ENCODE data around the gene DAAM1.

DAAM1 gene

GRCh38 chr14:59251811-59252771 is 63.6 kb downstream of the DAAM1 start:
- Mint-ChIP-seq H3K36me3 (ENCODE audit: low read depth) (no peaks in the 10 kb centered on the region), H3K4me1 (ENCODE audit: low read depth) (peaks cover 1% of the 10 kb centered on the region), H3K4me3 (no peak overlapping the region), H3K27ac (no peak overlapping the region), H3K27me3 (no peaks in the 10 kb centered on the region), H3K9me3 (no peaks in the 10 kb centered on the region)
- no peak for DNase-seq

GRCh38 chr14:59252772-59253500 is 64.5 kb downstream of the DAAM1 start:
- H3K4me1 Mint-ChIP-seq (ENCODE audit: low read depth): peaks cover 1% of the 10 kb centered on the region
- no peak overlapping the region for H3K27ac Mint-ChIP-seq
- no peaks in the 10 kb centered on the region for H3K27me3 Mint-ChIP-seq
- H3K9me3 Mint-ChIP-seq: no peaks in the 10 kb centered on the region
- H3K4me3 Mint-ChIP-seq: no peak overlapping the region
- no peak for DNase-seq
- H3K36me3 Mint-ChIP-seq (ENCODE audit: low read depth): no peaks in the 10 kb centered on the region

DNA sequence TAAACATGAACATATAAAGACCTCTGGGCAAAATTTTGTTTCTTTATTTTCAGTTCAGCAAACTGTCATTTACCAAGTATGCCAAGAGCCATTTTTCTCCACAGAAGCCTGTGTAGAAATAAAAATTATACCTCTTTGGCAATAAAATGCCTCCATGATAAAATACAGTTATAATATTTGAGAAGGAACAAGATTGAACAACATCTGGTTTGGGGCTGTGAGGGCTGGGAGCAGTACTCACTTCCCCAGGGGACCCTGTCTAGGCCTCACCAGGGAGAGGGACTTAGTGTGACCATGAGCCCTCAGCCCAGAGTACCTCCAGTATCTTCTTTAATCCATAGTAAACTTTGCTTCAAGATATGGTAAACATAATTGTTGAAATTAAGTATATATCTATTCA is 65.1 kb downstream of the DAAM1 start:
- H3K27me3 Mint-ChIP-seq: no peaks in the 10 kb centered on the region
- peaks cover 1% of the 10 kb centered on the region for H3K4me1 Mint-ChIP-seq (ENCODE audit: low read depth)
- no peaks in the 10 kb centered on the region for H3K9me3 Mint-ChIP-seq
- no peak overlapping the region for H3K27ac Mint-ChIP-seq
- no peaks in the 10 kb centered on the region for H3K36me3 Mint-ChIP-seq (ENCODE audit: low read depth)
- H3K4me3 Mint-ChIP-seq: no peak overlapping the region
- DNase-seq: no peak

- H3K9me3 Mint-ChIP-seq: no peaks in the 10 kb centered on the region
- H3K4me3 Mint-ChIP-seq: no peak overlapping the region
- no peaks in the 10 kb centered on the region for H3K27me3 Mint-ChIP-seq
- no peaks in the 10 kb centered on the region for H3K36me3 Mint-ChIP-seq (ENCODE audit: low read depth)
- no peak overlapping the region for H3K27ac Mint-ChIP-seq
- no peak for DNase-seq
- peaks cover 1% of the 10 kb centered on the region for H3K4me1 Mint-ChIP-seq (ENCODE audit: low read depth)
Observed at GRCh38 chr14:59254146-59254910, 65.9 kb downstream of the DAAM1 start.

- Mint-ChIP-seq H3K27me3 (no peaks in the 10 kb centered on the region), H3K9me3 (no peaks in the 10 kb centered on the region), H3K27ac (no peak overlapping the region), H3K4me3 (no peak overlapping the region), H3K36me3 (ENCODE audit: low read depth) (no peaks in the 10 kb centered on the region), H3K4me1 (ENCODE audit: low read depth) (peaks cover 1% of the 10 kb centered on the region)
- no peak for DNase-seq
Observed at GRCh38 chr14:59254911-59255545, 66.6 kb downstream of the DAAM1 start.

DNA sequence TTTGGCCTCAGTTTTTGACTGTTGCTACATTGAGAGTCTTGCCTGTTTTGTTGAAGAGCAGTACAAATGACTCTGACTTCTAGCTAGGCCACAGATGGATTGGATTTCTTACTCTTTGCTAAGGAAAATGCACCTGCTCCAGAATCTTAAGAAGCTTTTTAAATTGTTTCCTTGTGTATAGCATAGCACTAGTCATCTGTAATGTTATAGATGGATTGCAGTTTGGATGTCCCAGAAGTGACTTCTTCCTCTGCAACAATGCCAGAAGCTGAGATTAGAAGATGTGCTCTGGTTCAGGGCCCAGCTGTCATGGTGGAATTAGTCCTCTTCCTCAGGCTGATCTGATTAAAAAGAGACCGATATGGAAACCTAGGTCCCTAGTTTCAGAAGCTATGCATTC is 67.9 kb downstream of the DAAM1 start:
- H3K36me3 Mint-ChIP-seq (ENCODE audit: low read depth): no peaks in the 10 kb centered on the region

DNA sequence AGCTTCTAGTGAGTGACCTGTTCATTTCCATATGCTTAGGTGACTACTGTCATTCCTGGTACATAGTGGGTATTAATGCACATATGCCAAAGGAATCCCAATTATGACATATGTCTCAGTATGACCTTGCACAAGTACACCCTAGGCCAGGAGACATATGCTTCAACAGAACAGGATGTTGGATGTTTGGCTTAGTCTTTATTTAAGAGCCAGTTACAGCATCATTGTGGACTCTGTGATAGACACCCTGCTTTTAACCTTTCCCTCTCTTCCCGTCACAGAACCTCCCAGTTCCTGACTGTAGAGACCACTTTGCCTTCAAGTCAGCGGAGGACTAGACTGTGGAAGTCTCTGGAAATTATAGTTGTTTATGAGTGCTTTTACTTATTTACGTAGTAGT is 72.9 kb downstream of the DAAM1 start:
- Mint-ChIP-seq H3K9me3 (no peaks in the 10 kb centered on the region), H3K27me3 (no peaks in the 10 kb centered on the region), H3K27ac (no peak overlapping the region), H3K4me1 (ENCODE audit: low read depth) (peaks cover 12% of the 10 kb centered on the region), H3K4me3 (no peak overlapping the region), H3K36me3 (ENCODE audit: low read depth) (peaks cover 25% of the 10 kb centered on the region)
- no peak for DNase-seq

More for the DNA sequence above, 67.9 kb downstream of the DAAM1 start:
- no peak for DNase-seq
- no peaks in the 10 kb centered on the region for H3K9me3 Mint-ChIP-seq
- H3K4me1 Mint-ChIP-seq (ENCODE audit: low read depth): peaks cover 1% of the 10 kb centered on the region
- no peaks in the 10 kb centered on the region for H3K27me3 Mint-ChIP-seq
- no peak overlapping the region for H3K27ac Mint-ChIP-seq
- H3K4me3 Mint-ChIP-seq: no peak overlapping the region

DNA sequence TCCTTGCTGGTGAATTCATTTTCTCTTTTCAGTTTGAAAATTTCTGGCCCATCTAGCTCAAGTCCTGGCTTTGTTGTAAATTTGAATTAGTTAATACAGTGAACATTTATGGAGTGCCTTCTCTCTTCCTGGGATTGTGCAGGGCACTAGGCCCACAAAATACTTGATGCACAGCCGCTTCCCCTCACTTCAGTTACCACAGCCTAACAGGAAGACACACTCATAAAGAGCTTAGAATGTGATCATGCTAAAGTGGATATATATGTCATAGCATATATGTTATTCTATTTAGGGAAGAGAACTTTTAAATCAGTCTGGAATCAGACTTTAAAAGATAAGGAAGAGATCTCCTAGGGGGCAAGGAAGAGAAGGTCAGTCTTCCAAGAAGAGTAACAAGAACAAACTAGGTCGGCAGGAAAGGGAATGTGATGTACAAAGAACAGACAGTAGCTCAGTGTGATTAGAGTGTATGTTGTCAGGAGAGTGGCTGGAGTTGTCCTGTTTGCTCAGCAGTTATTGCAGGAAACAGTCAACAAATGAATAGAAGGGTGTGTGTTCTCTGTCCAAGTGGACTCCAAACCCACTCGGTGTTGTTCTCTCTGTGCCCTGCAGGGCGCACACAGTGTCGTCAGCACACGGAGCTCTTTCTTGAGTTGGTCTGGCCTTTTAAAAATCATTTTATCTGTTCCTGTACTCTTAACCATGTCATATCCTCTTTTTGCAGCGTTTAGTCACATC is 74.4 kb downstream of the DAAM1 start:
- no peak overlapping the region for H3K27ac Mint-ChIP-seq
- H3K27me3 Mint-ChIP-seq: no peaks in the 10 kb centered on the region
- DNase-seq: no peak
- H3K36me3 Mint-ChIP-seq (ENCODE audit: low read depth): peaks cover 31% of the 10 kb centered on the region
- peaks cover 22% of the 10 kb centered on the region for H3K4me1 Mint-ChIP-seq (ENCODE audit: low read depth)
- H3K4me3 Mint-ChIP-seq: no peak overlapping the region
- no peaks in the 10 kb centered on the region for H3K9me3 Mint-ChIP-seq

DNA sequence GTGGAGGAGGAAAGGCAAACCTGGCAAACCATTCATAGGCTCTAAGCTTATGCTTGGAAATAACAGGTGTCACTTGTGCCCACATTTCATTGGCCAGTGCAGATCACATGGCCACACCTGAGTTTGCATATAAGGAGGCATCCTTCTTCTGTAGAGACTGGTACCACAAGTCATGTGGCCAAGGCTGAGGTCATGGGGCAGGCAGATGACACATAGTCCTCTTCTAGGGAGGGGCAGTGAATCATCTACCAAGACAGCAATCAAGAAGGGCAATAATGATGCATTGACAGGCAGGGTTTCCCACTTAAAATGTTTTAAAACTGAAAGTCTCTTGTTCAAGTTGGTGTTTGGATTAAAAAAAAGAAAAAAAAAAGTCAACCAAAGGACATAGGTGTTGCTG is 77.3 kb downstream of the DAAM1 start:
- no peak overlapping the region for H3K4me3 Mint-ChIP-seq
- H3K9me3 Mint-ChIP-seq: no peaks in the 10 kb centered on the region
- H3K36me3 Mint-ChIP-seq (ENCODE audit: low read depth): peaks cover 44% of the 10 kb centered on the region
- DNase-seq: peak; percentile 31
- no peaks in the 10 kb centered on the region for H3K27me3 Mint-ChIP-seq
- H3K4me1 Mint-ChIP-seq (ENCODE audit: low read depth): peaks cover 24% of the 10 kb centered on the region
- peak overlapping the region; percentile 53 for H3K27ac Mint-ChIP-seq

- DNase-seq: no peak
- no peak overlapping the region for H3K4me3 Mint-ChIP-seq
- no peaks in the 10 kb centered on the region for H3K9me3 Mint-ChIP-seq
- no peaks in the 10 kb centered on the region for H3K27me3 Mint-ChIP-seq
- peak overlapping the region; percentile 15 for H3K27ac Mint-ChIP-seq
- H3K36me3 Mint-ChIP-seq (ENCODE audit: low read depth): peaks cover 44% of the 10 kb centered on the region
- H3K4me1 Mint-ChIP-seq (ENCODE audit: low read depth): peaks cover 24% of the 10 kb centered on the region
Observed at GRCh38 chr14:59267046-59267445, 78.6 kb downstream of the DAAM1 start.

DNA sequence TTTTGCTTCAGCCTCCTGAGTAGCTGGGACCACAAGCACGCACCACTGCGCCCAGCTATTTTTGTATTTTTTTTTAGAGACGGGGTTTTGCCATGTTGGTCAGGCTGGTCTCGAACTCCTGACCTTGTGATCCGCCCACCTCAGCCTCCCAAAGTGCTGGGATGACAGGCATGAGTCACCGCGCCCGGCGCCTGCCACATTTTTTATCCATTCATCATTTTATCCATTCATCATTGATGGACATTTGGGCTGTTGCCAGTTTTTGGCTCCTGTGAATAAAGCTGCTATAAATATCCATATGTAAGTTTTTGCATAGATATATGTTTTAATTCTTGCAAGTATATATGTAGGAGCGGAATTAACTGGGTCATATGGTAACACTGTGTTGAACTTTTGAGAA is 79.5 kb downstream of the DAAM1 start:
- Mint-ChIP-seq H3K4me3 (no peak overlapping the region), H3K9me3 (no peaks in the 10 kb centered on the region), H3K27ac (no peak overlapping the region), H3K36me3 (ENCODE audit: low read depth) (peaks cover 44% of the 10 kb centered on the region), H3K27me3 (no peaks in the 10 kb centered on the region), H3K4me1 (ENCODE audit: low read depth) (peaks cover 24% of the 10 kb centered on the region)
- no peak for DNase-seq

DNA sequence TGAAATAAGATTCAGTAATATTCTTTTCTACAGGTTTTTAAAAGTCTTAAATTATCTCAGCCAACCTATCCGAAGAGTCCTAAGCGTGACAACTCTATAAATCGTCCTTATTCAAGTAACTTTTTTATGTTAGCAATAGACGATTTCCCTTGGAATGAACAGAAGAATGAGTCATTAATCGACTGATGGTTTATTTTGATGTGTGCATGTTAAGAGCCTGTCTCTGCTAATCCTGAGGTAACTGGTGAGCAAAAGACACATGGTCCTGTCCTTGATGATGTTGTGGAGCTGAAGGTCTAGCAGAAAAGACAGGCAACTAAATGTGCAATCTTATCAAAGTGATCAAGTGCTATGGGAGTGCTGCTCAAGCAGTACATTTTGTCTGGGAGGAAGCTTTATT is 80.4 kb downstream of the DAAM1 start:
- DNase-seq: no peak

GRCh38 chr14:59269466-59269865 is 81.0 kb downstream of the DAAM1 start:
- Mint-ChIP-seq H3K4me1 (ENCODE audit: low read depth) (peaks cover 27% of the 10 kb centered on the region), H3K27ac (no peak overlapping the region)

More for the DNA sequence above, 80.4 kb downstream of the DAAM1 start:
- peaks cover 24% of the 10 kb centered on the region for H3K4me1 Mint-ChIP-seq (ENCODE audit: low read depth)
- H3K36me3 Mint-ChIP-seq (ENCODE audit: low read depth): peaks cover 40% of the 10 kb centered on the region
- no peaks in the 10 kb centered on the region for H3K9me3 Mint-ChIP-seq
- no peak overlapping the region for H3K4me3 Mint-ChIP-seq
- no peak overlapping the region for H3K27ac Mint-ChIP-seq
- H3K27me3 Mint-ChIP-seq: no peaks in the 10 kb centered on the region

More at GRCh38 chr14:59269466-59269865, 81.0 kb downstream of the DAAM1 start:
- H3K27me3 Mint-ChIP-seq: no peaks in the 10 kb centered on the region
- H3K4me3 Mint-ChIP-seq: no peak overlapping the region
- peaks cover 36% of the 10 kb centered on the region for H3K36me3 Mint-ChIP-seq (ENCODE audit: low read depth)
- no peaks in the 10 kb centered on the region for H3K9me3 Mint-ChIP-seq
- DNase-seq: no peak
